ENCODE measurements around the gene IL32.

IL32 gene

GRCh38 chr16:3099395-3099731, 33.9 kb downstream of the IL32 start:
- in situ Hi-C loops (cut with HindIII; ENCODE audit: low sequenced_read_pairs): loop anchor here (5.0 kb wide), 1 partner anchor 37 kb away; no protein-coding TSS in a partner anchor
- DNase-seq (ENCODE audit: low read depth): no peak
- H3K4me3 ChIP-seq (ENCODE audit: low read depth, low read length): no peak overlapping the region
- TF ChIP-seq CTCF (IDR thresholded peaks at IDR 0.05; ENCODE audit: low read depth, low read length, missing control alignments): no peak

- in situ Hi-C loops (cut with HindIII; ENCODE audit: low sequenced_read_pairs): loop anchor here (5.0 kb wide), 1 partner anchor 38 kb away; no protein-coding TSS in a partner anchor
- no peak for TF ChIP-seq CTCF (IDR thresholded peaks at IDR 0.05; ENCODE audit: low read depth, low read length, missing control alignments)
- peak; percentile 20 for DNase-seq (ENCODE audit: low read depth)
- peak overlapping the region; percentile 6 for H3K4me3 ChIP-seq (ENCODE audit: low read depth, low read length)
Measured at GRCh38 chr16:3099732-3100499, 34.5 kb downstream of the IL32 start.

- no peak overlapping the region for H3K4me3 ChIP-seq (ENCODE audit: low read depth, low read length)
- TF ChIP-seq CTCF (IDR thresholded peaks at IDR 0.05; ENCODE audit: low read depth, low read length, missing control alignments): peak; percentile 46
- in situ Hi-C loops (cut with HindIII; ENCODE audit: low sequenced_read_pairs): no loop called here
- no peak for DNase-seq (ENCODE audit: low read depth)
Measured at GRCh38 chr16:3101018-3101840, 35.8 kb downstream of the IL32 start.

- no peak overlapping the region for H3K4me3 ChIP-seq (ENCODE audit: low read depth, low read length)
- no peak for TF ChIP-seq CTCF (IDR thresholded peaks at IDR 0.05; ENCODE audit: low read depth, low read length, missing control alignments)
- no peak for DNase-seq (ENCODE audit: low read depth)
- in situ Hi-C loops (cut with HindIII; ENCODE audit: low sequenced_read_pairs): no loop called here
Measured at GRCh38 chr16:3101841-3102470, 36.5 kb downstream of the IL32 start.

GRCh38 chr16:3106205-3106928, 40.9 kb downstream of the IL32 start:
- in situ Hi-C loops (cut with HindIII; ENCODE audit: low sequenced_read_pairs): no loop called here
- DNase-seq (ENCODE audit: low read depth): peak; percentile 72
- no peak for TF ChIP-seq CTCF (IDR thresholded peaks at IDR 0.05; ENCODE audit: low read depth, low read length, missing control alignments)
- H3K4me3 ChIP-seq (ENCODE audit: low read depth, low read length): peak overlapping the region; percentile 62

All from astrocyte of the cerebellum (primary cell).